Activated naive CD8-positive, alpha-beta T cell treated with anti-CD3 and anti-CD28 coated beads, Interleukin-2, amount 10 ng/mL, durations not matched to agents 7 days and 5 days (primary cell): ENCODE data around the gene GSTO2. TPM values are rescaled to one million over a fixed set of nuclear protein-coding genes. Genes with fewer than 3 reads are reported as not detected.
"Not testable (repeated sequence)": the region's sequence is repeated elsewhere in the genome, so short reads cannot be mapped to it uniquely, and the experiment has no call there.

Experiments used
- ATAC-seq: fragments of 150-1000 bp; cut with Tn5 transposase; one replicate; pipeline ENCODE4 v1.10.0; 2021; ENCODE audit warnings: low read depth, moderate library complexity
- POLR2A ChIA-PET: fragments of 350-600 bp; sonication (Branson Sonifier 250); formaldehyde crosslinking; loops from one replicate; lab custom pipeline; 2021; ENCODE audit warnings: antibody characterized with exemption; lab: Charles Lee
- DNase-seq: peaks from one replicate; pipeline ENCODE4 v3.0.0; 2021
- H3K27ac Mint-ChIP-seq: one replicate; pipeline ENCODE4 v1.8.0; 2022; ENCODE audit warnings: mild to moderate bottlenecking, mixed read lengths
- H3K27me3 Mint-ChIP-seq: one replicate; pipeline ENCODE4 v1.8.0; 2022; ENCODE audit warnings: mild to moderate bottlenecking, moderate library complexity, mixed read lengths
- H3K36me3 Mint-ChIP-seq: one replicate; pipeline ENCODE4 v1.8.0; 2021; ENCODE audit warnings: mild to moderate bottlenecking, mixed read lengths
- H3K4me1 Mint-ChIP-seq: one replicate; pipeline ENCODE4 v1.8.0; 2021; ENCODE audit warnings: mixed read lengths
- H3K4me3 Mint-ChIP-seq: one replicate; pipeline ENCODE4 v1.8.0; 2022; ENCODE audit warnings: mild to moderate bottlenecking, moderate library complexity, mixed read lengths
- H3K9me3 Mint-ChIP-seq: one replicate; pipeline ENCODE4 v1.8.0; 2021; ENCODE audit warnings: mixed read lengths
- total RNA-seq, 2 experiments: library from RNA; stranded (reverse); gene quantifications; one replicate each; pipeline ENCODE4 v1.2.3, GENCODE V29; 2021

GSTO2 gene
- 1 to 10 TPM; 1.4 TPM for total RNA-seq

DNA sequence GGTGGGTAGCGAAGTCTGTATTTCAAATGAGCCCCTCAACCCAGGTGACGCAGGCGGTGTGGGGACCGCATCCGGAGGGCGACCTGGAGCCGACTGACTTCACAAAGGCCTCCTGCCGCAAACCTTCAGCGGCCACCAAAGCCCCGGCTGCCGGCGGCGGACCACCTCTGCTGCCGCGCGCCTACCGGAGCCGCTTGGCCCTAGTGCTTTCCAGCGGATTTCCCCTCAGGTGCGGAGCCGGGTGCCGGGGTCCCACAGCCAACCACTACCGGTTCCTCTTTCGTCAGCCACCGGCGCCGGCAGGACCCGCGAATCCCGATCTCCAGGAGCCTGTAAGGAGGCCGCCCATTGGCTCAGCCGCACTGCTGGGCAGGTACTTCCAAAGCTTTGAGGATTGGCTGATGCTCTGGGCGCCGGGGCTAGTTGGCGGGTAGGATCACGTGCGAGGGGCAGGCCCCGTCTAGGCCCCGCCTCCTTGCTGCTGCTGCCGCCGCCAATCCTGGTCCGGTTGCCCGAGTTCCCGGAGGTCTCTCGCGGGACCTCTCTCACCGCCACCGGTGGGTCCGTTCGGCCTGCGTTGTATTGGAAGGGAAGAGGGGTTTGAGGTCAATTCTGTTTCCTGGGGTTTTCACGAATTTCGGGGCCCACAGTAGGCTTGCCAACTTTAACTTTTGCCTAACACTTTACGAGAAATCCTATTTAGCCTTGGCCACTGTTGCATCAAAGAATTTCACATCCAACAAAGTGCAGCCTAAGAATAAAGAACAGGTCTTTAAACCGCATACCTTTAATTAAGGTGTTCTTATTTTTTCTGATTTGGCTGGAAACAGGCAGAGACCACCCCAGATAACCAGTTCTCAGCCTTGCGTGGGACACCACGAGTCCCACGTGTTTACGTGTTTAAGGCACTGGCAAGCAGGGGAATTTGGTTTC is at the start of gene GSTO2:
TSS of gene GSTO2 (plus strand) at position 472 of the 933 bp plus-strand sequence. CDS start 5,732 bp downstream, outside the sequence.
- no peaks in the 10 kb centered on the region for H3K9me3 Mint-ChIP-seq
- H3K27me3 Mint-ChIP-seq = no peaks in the 10 kb centered on the region
- peaks cover 27% of the 10 kb centered on the region for H3K4me1 Mint-ChIP-seq
- H3K36me3 Mint-ChIP-seq = peaks cover 27% of the 10 kb centered on the region
- peak within 1 kb of the TSS; percentile 85 for H3K4me3 Mint-ChIP-seq
- peak within 1 kb of the TSS; percentile 86 for H3K27ac Mint-ChIP-seq
- POLR2A ChIA-PET = interaction anchor here (0.6 to 4.9 kb wide), 9 partner anchors 11 to 85 kb away, joined by 3 to 29 read pairs (median 4); partner anchors contain the start of genes CFAP43, CFAP58 and GSTO1
- DNase-seq (peak; percentile 95), ATAC-seq (peak; percentile 98)

GRCh38 chr10:104220522-104220921 is 48.5 kb upstream of the GSTO2 start:
- DNase-seq (no peak), ATAC-seq (no peak)
- no peak overlapping the region for H3K27ac Mint-ChIP-seq
- peaks cover 31% of the 10 kb centered on the region for H3K27me3 Mint-ChIP-seq
- H3K36me3 Mint-ChIP-seq = no peaks in the 10 kb centered on the region
- H3K4me1 Mint-ChIP-seq = peaks cover 4% of the 10 kb centered on the region
- no peak overlapping the region for H3K4me3 Mint-ChIP-seq
- H3K9me3 Mint-ChIP-seq = no peaks in the 10 kb centered on the region
- POLR2A ChIA-PET = no interaction called here

DNA sequence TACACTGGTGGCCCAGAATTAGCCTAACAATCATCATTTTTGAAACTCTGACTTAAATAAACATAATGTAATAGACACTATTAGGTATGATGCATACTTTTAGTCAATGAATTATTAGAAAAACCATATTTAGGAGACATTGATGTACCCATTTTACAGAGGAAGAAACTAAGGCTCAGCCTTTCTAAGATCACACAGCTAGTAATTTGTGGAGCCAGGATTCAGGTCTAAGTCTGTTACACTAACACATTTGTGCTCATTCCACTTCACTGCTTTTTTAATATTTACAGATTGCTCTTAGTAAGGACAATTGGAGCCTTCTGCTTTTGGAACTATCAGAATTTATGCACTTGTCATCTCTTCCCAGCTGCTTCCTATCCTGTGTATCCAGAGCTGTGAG is 45.7 kb upstream of the GSTO2 start:
- Mint-ChIP-seq H3K27ac (no peak overlapping the region), H3K27me3 (peaks cover 44% of the 10 kb centered on the region), H3K4me1 (peaks cover 5% of the 10 kb centered on the region), H3K36me3 (no peaks in the 10 kb centered on the region), H3K4me3 (no peak overlapping the region), H3K9me3 (no peaks in the 10 kb centered on the region)
- ATAC-seq (no peak), DNase-seq (no peak)
- POLR2A ChIA-PET = no interaction called here

DNA sequence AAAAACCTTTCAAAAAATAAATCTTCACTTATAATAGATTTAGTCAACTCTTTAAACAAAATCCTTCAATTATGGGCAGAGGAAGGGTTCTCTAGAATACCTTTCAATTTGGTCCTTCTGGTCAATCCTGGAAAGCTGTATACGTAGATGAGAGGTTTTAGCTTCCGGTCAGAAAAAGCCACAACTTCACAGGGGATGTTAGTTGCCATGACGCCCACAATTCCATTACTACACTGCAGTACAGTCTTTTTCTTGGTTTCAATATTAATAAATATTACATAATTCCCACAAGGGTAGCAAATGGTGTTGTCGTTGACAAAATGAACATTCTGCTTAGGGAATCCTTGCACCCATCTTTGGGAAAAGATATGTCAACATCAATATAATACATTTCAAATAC is 38.5 kb upstream of the GSTO2 start:
- H3K9me3 Mint-ChIP-seq = peaks cover 3% of the 10 kb centered on the region
- no peaks in the 10 kb centered on the region for H3K36me3 Mint-ChIP-seq
- no peak overlapping the region for H3K4me3 Mint-ChIP-seq
- no peak for ATAC-seq
- H3K4me1 Mint-ChIP-seq = peaks cover 7% of the 10 kb centered on the region
- POLR2A ChIA-PET = no interaction called here
- H3K27me3 Mint-ChIP-seq = peaks cover 50% of the 10 kb centered on the region
- H3K27ac Mint-ChIP-seq = no peak overlapping the region
- no peak for DNase-seq

GRCh38 chr10:104231784-104232612 is 37.0 kb upstream of the GSTO2 start, which contains the start of gene CFAP43:
TSS of gene CFAP43 (minus strand) at chr10:104232364. CDS start at chr10:104232246, 118 bp downstream.
- POLR2A ChIA-PET = interaction anchor here (0.5 to 2.3 kb wide), 7 partner anchors 17 to 110 kb away, joined by 3 to 9 read pairs (median 5); partner anchors contain the start of genes GSTO1, GSTO2 and SFR1
- Mint-ChIP-seq H3K27me3 (peaks cover 57% of the 10 kb centered on the region), H3K9me3 (peaks cover 7% of the 10 kb centered on the region), H3K36me3 (no peaks in the 10 kb centered on the region), H3K27ac (peak within 1 kb of the TSS; percentile 66), H3K4me1 (peaks cover 6% of the 10 kb centered on the region), H3K4me3 (peak within 1 kb of the TSS; percentile 90)
- peak; percentile 100 for ATAC-seq
- DNase-seq = peak; percentile 99

GRCh38 chr10:104232613-104233102 is 36.3 kb upstream of the GSTO2 start:
- ATAC-seq (peak; percentile 35), DNase-seq (no peak)
- peaks cover 7% of the 10 kb centered on the region for H3K9me3 Mint-ChIP-seq
- peak overlapping the region; percentile 90 for H3K4me3 Mint-ChIP-seq
- H3K27me3 Mint-ChIP-seq = peaks cover 55% of the 10 kb centered on the region
- H3K27ac Mint-ChIP-seq = peak overlapping the region; percentile 66
- POLR2A ChIA-PET = interaction anchor here (0.8 to 2.3 kb wide), 6 partner anchors 16 to 111 kb away, joined by 3 to 9 read pairs (median 6); partner anchors contain the start of genes GSTO1, GSTO2 and SFR1
- no peaks in the 10 kb centered on the region for H3K36me3 Mint-ChIP-seq
- H3K4me1 Mint-ChIP-seq = peaks cover 6% of the 10 kb centered on the region

DNA sequence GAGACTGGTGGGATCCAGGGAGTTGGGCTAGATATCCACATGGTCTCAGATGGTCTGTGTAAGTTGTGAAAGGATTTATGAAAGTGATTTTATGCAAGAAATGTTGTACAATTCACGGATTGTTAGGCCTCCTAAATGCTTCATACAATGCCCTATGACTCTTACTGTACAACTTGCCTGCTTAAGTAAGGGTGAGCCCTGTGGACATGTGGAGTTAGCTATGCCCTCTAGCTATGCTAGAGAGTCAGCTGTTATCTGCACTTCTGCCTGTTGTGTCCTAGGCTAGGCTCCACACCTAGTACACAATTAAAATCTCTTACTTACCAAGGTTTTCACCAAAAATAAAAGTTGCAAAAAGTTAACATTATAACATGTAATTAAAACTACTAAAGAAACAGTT is 35.2 kb upstream of the GSTO2 start:
- DNase-seq (no peak), ATAC-seq (no peak)
- no peaks in the 10 kb centered on the region for H3K36me3 Mint-ChIP-seq
- peak overlapping the region; percentile 58 for H3K4me3 Mint-ChIP-seq
- peaks cover 48% of the 10 kb centered on the region for H3K27me3 Mint-ChIP-seq
- H3K9me3 Mint-ChIP-seq = peaks cover 7% of the 10 kb centered on the region
- no peak overlapping the region for H3K27ac Mint-ChIP-seq
- H3K4me1 Mint-ChIP-seq = peaks cover 6% of the 10 kb centered on the region
- POLR2A ChIA-PET = interaction anchor here (0.5 to 2.3 kb wide), 2 partner anchors 112 to 345 kb away, joined by 5 to 8 read pairs; partner anchors contain the start of gene SFR1

- peaks cover 7% of the 10 kb centered on the region for H3K9me3 Mint-ChIP-seq
- no peaks in the 10 kb centered on the region for H3K36me3 Mint-ChIP-seq
- H3K4me3 Mint-ChIP-seq = no peak overlapping the region
- DNase-seq (no peak), ATAC-seq (no peak)
- POLR2A ChIA-PET = no interaction called here
- H3K27ac Mint-ChIP-seq = no peak overlapping the region
- H3K27me3 Mint-ChIP-seq = peaks cover 47% of the 10 kb centered on the region
- peaks cover 6% of the 10 kb centered on the region for H3K4me1 Mint-ChIP-seq
Observed at GRCh38 chr10:104234934-104235333, 34.0 kb upstream of the GSTO2 start.

DNA sequence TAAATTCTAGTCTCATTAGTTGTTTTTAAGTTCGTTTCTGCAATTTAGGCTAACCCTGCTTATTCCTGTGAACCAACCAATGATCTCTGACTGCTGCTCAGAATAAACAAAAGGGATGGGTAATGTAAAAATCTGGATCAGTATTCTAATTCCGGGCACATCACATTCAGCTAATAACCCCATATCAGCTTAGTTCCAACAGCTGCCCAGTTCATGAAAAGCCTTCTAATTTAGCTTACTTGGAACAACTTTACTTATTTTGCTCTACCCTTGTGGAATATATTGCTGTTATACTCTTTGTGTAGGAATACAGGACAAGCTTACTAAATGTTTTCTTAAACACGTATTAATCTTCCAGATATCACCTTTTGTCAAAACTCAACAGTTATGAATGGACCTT is 33.2 kb upstream of the GSTO2 start:
- Mint-ChIP-seq H3K36me3 (no peaks in the 10 kb centered on the region), H3K9me3 (peaks cover 7% of the 10 kb centered on the region), H3K4me3 (no peak overlapping the region), H3K27ac (no peak overlapping the region), H3K27me3 (peaks cover 48% of the 10 kb centered on the region), H3K4me1 (peaks cover 6% of the 10 kb centered on the region)
- no peak for DNase-seq
- ATAC-seq = no peak
- POLR2A ChIA-PET = no interaction called here

DNA sequence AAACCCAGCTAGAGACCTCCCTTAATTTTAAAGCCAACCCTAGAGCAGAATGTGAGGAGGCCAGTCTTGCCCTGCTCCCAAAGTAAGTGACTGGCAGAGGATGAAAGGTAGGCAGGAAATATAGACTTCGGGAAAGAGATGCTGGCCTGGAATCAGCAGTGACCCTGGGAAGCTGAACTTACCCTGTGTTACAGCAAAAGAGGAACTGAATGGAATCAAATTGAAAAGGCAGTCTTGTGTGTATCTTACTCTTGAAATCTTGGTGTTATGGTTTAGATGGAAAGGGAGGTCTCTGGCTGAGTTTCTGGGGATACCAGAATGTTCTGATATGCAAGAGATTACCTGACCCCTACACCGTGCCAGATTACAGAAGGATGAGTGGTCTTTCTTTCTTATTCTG is 28.9 kb upstream of the GSTO2 start:
- Mint-ChIP-seq H3K36me3 (peaks cover 2% of the 10 kb centered on the region), H3K27me3 (peaks cover 44% of the 10 kb centered on the region)
- no peak for ATAC-seq

GRCh38 chr10:104242545-104242944 is 26.4 kb upstream of the GSTO2 start:
- POLR2A ChIA-PET = no interaction called here
- no peak for DNase-seq
- Mint-ChIP-seq H3K36me3 (peaks cover 3% of the 10 kb centered on the region), H3K27ac (no peak overlapping the region), H3K9me3 (peaks cover 6% of the 10 kb centered on the region), H3K27me3 (peaks cover 26% of the 10 kb centered on the region), H3K4me1 (peaks cover 11% of the 10 kb centered on the region), H3K4me3 (no peak overlapping the region)
- ATAC-seq = no peak

More for the DNA sequence above, 28.9 kb upstream of the GSTO2 start:
- H3K4me3 Mint-ChIP-seq = no peak overlapping the region
- no peak for DNase-seq
- POLR2A ChIA-PET = no interaction called here
- H3K4me1 Mint-ChIP-seq = no peaks in the 10 kb centered on the region
- peaks cover 5% of the 10 kb centered on the region for H3K9me3 Mint-ChIP-seq
- no peak overlapping the region for H3K27ac Mint-ChIP-seq

- H3K27ac Mint-ChIP-seq, H3K9me3 Mint-ChIP-seq, H3K4me3 Mint-ChIP-seq, DNase-seq, H3K36me3 Mint-ChIP-seq, POLR2A ChIA-PET, ATAC-seq: not testable (repeated sequence)
- Mint-ChIP-seq H3K27me3 (peaks cover 26% of the 10 kb centered on the region), H3K4me1 (peaks cover 12% of the 10 kb centered on the region)
Observed at GRCh38 chr10:104243009-104243408, 26.0 kb upstream of the GSTO2 start.

- Mint-ChIP-seq H3K27ac (no peak overlapping the region), H3K4me1 (peaks cover 12% of the 10 kb centered on the region)
Observed at GRCh38 chr10:104243512-104243911, 25.5 kb upstream of the GSTO2 start.

More at GRCh38 chr10:104243512-104243911, 25.5 kb upstream of the GSTO2 start:
- no peak for ATAC-seq
- POLR2A ChIA-PET = interaction anchor here (0.7 kb wide), 1 partner anchor 78 kb away, joined by 3 read pairs; no protein-coding TSS in a partner anchor
- Mint-ChIP-seq H3K27me3 (peaks cover 26% of the 10 kb centered on the region), H3K4me3 (no peak overlapping the region), H3K36me3 (peaks cover 3% of the 10 kb centered on the region), H3K9me3 (peaks cover 6% of the 10 kb centered on the region)
- DNase-seq = no peak
